B cell (primary cell): ENCODE data around the gene DPP4. TPM values are rescaled to one million over a fixed set of nuclear protein-coding genes. Genes with fewer than 3 reads are reported as not detected.

ENCODE experiments used
- ATAC-seq: fragments of 200-7000 bp; cut with Tn5 transposase; one replicate; pipeline ENCODE4 v1.10.0; 2021; ENCODE audit warnings: low read depth, mild to moderate bottlenecking, moderate number of reproducible peaks, moderate library complexity
- CTCF ChIA-PET: fragments of 350-600 bp; sonication (Branson Sonifier 250); formaldehyde crosslinking; loops from one replicate; lab custom pipeline; 2021; ENCODE audit warnings: antibody characterized with exemption, inconsistent platforms; lab: Charles Lee
- POLR2A ChIA-PET: fragments of 350-600 bp; sonication (Branson Sonifier 250); formaldehyde crosslinking; loops from one replicate; lab custom pipeline; 2021; ENCODE audit warnings: antibody characterized with exemption; lab: Charles Lee
- DNase-seq: peaks from one replicate; pipeline ENCODE4 v3.0.0; 2013
- H2AFZ ChIP-seq: 2 replicates; pipeline ENCODE4 v1.6.1; 2012; ENCODE audit warnings: mild to moderate bottlenecking, low read depth, low read length; ENCODE audit not compliant: insufficient read depth, poor library complexity, severe bottlenecking
- H3K27ac ChIP-seq, 2 donors: 1 replicate in 1 of 2; 2 replicates in 1 of 2; pipeline ENCODE4 v1.5.1; 2012 to 2013; ENCODE audit warnings: low read length in 2 of 2, mild to moderate bottlenecking in 2 of 2, moderate library complexity in 1 of 2
- H3K27me3 ChIP-seq, 4 experiments: fragments of 200-600 bp in 1 of 4; sonication (generic) in 1 of 4; replicated peaks in 1 of 4; 1 replicate in 2 of 4; 2 replicates in 2 of 4; pipeline versions ENCODE4 v1.6.1 to v1.7.0; 2013 to 2016; ENCODE audit warnings: low read length in 3 of 4, mild to moderate bottlenecking in 2 of 4, mixed read lengths in 1 of 4, moderate library complexity in 1 of 4; ENCODE audit not compliant: insufficient read depth in 4 of 4, control insufficient read depth in 3 of 4; ENCODE audit errors: control extremely low read depth in 1 of 4
- H3K36me3 ChIP-seq, 2 experiments: replicated peaks in 1 of 2; 1 replicate in 1 of 2; 2 replicates in 1 of 2; pipeline versions ENCODE4 v1.6.1 to v1.7.1; 2013; ENCODE audit warnings: low read length in 1 of 2; ENCODE audit not compliant: insufficient read depth in 2 of 2, control insufficient read depth in 1 of 2; ENCODE audit errors: control extremely low read depth in 1 of 2, extremely low read depth in 1 of 2
- H3K4me1 ChIP-seq, 2 donors: fragments of 200-600 bp in 1 of 2; sonication (generic) in 1 of 2; 1 replicate in 1 of 2; 2 replicates in 1 of 2; pipeline versions ENCODE4 v1.5.1 to v1.6.1; 2013 to 2017; ENCODE audit warnings: low read length in 2 of 2; ENCODE audit not compliant: control insufficient read depth in 2 of 2, insufficient read depth in 2 of 2
- H3K4me2 ChIP-seq: replicated peaks from 2 replicates; pipeline ENCODE3; 2012; ENCODE audit warnings: mild to moderate bottlenecking, low read depth, low read length; ENCODE audit not compliant: poor library complexity, severe bottlenecking
- H3K4me3 ChIP-seq, 5 experiments: fragments of 200-600 bp in 1 of 5; sonication (generic) in 1 of 5; 1 replicate in 3 of 5; 2 replicates in 2 of 5; pipeline versions ENCODE4 v1.5.1 to v1.7.0; 2011 to 2016; ENCODE audit warnings: low read length in 4 of 5, mild to moderate bottlenecking in 4 of 5, low read depth in 2 of 5, control low read depth in 1 of 5, moderate library complexity in 1 of 5; ENCODE audit not compliant: insufficient read depth in 1 of 5; ENCODE audit errors: control extremely low read depth in 1 of 5, extremely low read depth in 1 of 5
- H3K79me2 ChIP-seq: fragments of 200-600 bp; sonication (generic); one replicate; pipeline ENCODE4 v1.6.0; 2016; ENCODE audit warnings: low read length; ENCODE audit not compliant: control insufficient read depth, insufficient read depth
- H3K9ac ChIP-seq: fragments of 200-600 bp; sonication (generic); 2 replicates; pipeline ENCODE4 v1.6.1; 2017; ENCODE audit warnings: mild to moderate bottlenecking, low read length, moderate library complexity
- H3K9me3 ChIP-seq, 3 donors: one replicate each; pipeline versions ENCODE4 v1.6.1 to v1.7.1; 2013; ENCODE audit warnings: low read length in 2 of 3; ENCODE audit not compliant: control insufficient read depth in 2 of 3, insufficient read depth in 1 of 3; ENCODE audit errors: control extremely low read depth in 1 of 3
- H4K20me1 ChIP-seq: 2 replicates; pipeline ENCODE4 v1.6.0; 2012; ENCODE audit warnings: mild to moderate bottlenecking, low read length; ENCODE audit not compliant: insufficient read depth, control insufficient read depth, poor library complexity, severe bottlenecking
- H3K27ac Mint-ChIP-seq: one replicate; pipeline ENCODE4 v1.8.0; 2021; ENCODE audit warnings: mixed read lengths
- H3K27me3 Mint-ChIP-seq: one replicate; pipeline ENCODE4 v1.8.0; 2021; ENCODE audit warnings: mixed read lengths
- H3K4me1 Mint-ChIP-seq: one replicate; pipeline ENCODE4 v1.8.0; 2021; ENCODE audit warnings: mixed read lengths
- H3K4me3 Mint-ChIP-seq: one replicate; pipeline ENCODE4 v1.8.0; 2021; ENCODE audit warnings: mixed read lengths
- H3K9me3 Mint-ChIP-seq: one replicate; pipeline ENCODE4 v1.8.0; 2022; ENCODE audit warnings: mixed read lengths; ENCODE audit not compliant: insufficient read depth
- CTCF ChIP-seq: fragments of 200-600 bp; IDR thresholded peaks from one replicate; pipeline ENCODE4 v1.8.0; 2022; ENCODE audit warnings: antibody characterized with exemption, mild to moderate bottlenecking
- EZH2 ChIP-seq: IDR thresholded peaks from 2 replicates; pipeline ENCODE4 v1.6.1; 2012; ENCODE audit warnings: borderline replicate concordance, low read depth, mild to moderate bottlenecking, moderate library complexity, low read length; ENCODE audit not compliant: insufficient read depth, poor library complexity, severe bottlenecking
- WGBS: methylation state at CpG from one replicate; pipeline ENCODE4 v1.1.5; 2013; ENCODE audit warnings: missing lambda C conversion rate; ENCODE audit not compliant: insufficient coverage; 5-methylcytosine and 5-hydroxymethylcytosine counted together
- intact Hi-C: fragments of 100-400 bp; cut with micrococcal nuclease; formaldehyde crosslinking; loops from one replicate; pipeline ENCODE4 v1.10.0; 2022
- polyA plus RNA-seq: library from polyadenylated mRNA; depleted of rRNA; stranded (reverse); fragments of >200 nt; gene quantifications from 2 replicates; pipeline ENCODE4 v1.2.3, GENCODE V29; 2012
- total RNA-seq, 2 donors: library from RNA; stranded (reverse); fragments of 120-200 nt in 1 of 2; gene quantifications; 1 replicate in 1 of 2; 2 replicates in 1 of 2; pipeline versions ENCODE4 v1.2.3 to v1.2.4, GENCODE V29; 2013 to 2022

Gene DPP4
- total and polyA plus RNA-seq, 2 donors (not counting 1 experiment from before 2014, with no cell fraction given), result 0.18 to 1.2 TPM

- H3K9ac ChIP-seq, result no peak overlapping the region
- no peak for TF ChIP-seq CTCF
- no peak for TF ChIP-seq EZH2
- H4K20me1 ChIP-seq, result no peaks in the 10 kb centered on the region
- no peaks in the 10 kb centered on the region for H3K79me2 ChIP-seq
- DNase-seq (no peak), ATAC-seq (no peak)
- H3K27me3 ChIP-seq, result no peaks in the 10 kb centered on the region
- CTCF ChIA-PET, result no interaction called here
- no peaks in the 10 kb centered on the region for H3K36me3 ChIP-seq
- Mint-ChIP-seq H3K4me1 (no peaks in the 10 kb centered on the region), H3K4me3 (no peak overlapping the region), H3K9me3 (no peaks in the 10 kb centered on the region), H3K27me3 (peaks cover 13% of the 10 kb centered on the region), H3K27ac (no peak overlapping the region)
- no peak overlapping the region for H3K4me2 ChIP-seq
- POLR2A ChIA-PET, result no interaction called here
- H3K27ac ChIP-seq, result no peak overlapping the region
- 86% methylated on average over 3 of the region's 5 CpGs for WGBS
- H3K4me3 ChIP-seq, result no peak overlapping the region
- no peaks in the 10 kb centered on the region for H3K4me1 ChIP-seq
- intact Hi-C loops, result no loop called here
- H2AFZ ChIP-seq, result no peak overlapping the region
- no peaks in the 10 kb centered on the region for H3K9me3 ChIP-seq
These were observed 38.2 kb upstream of the DPP4 start for GRCh38 chr2:162111958-162112850.

- no CpG with 5 or more reads among the region's 4 CpGs for WGBS
- no peaks in the 10 kb centered on the region for H3K4me1 Mint-ChIP-seq
- no peaks in the 10 kb centered on the region for H3K9me3 ChIP-seq
- no peaks in the 10 kb centered on the region for H3K4me1 ChIP-seq
- no peaks in the 10 kb centered on the region for H4K20me1 ChIP-seq
- no peak overlapping the region for H3K27ac ChIP-seq
- ChIA-PET CTCF (no interaction called here), POLR2A (no interaction called here)
- H3K9me3 Mint-ChIP-seq, result no peaks in the 10 kb centered on the region
- H3K79me2 ChIP-seq, result no peaks in the 10 kb centered on the region
- H3K27me3 ChIP-seq, result no peaks in the 10 kb centered on the region
- no peak overlapping the region for H3K4me2 ChIP-seq
- peaks cover 8% of the 10 kb centered on the region for H3K27me3 Mint-ChIP-seq
- H2AFZ ChIP-seq, result no peak overlapping the region
- no peak for DNase-seq
- no peak overlapping the region for H3K9ac ChIP-seq
- ATAC-seq, result no peak
- H3K4me3 ChIP-seq, result no peak overlapping the region
- H3K36me3 ChIP-seq, result no peaks in the 10 kb centered on the region
- H3K27ac Mint-ChIP-seq, result no peak overlapping the region
- TF ChIP-seq EZH2 (no peak), CTCF (no peak)
- H3K4me3 Mint-ChIP-seq, result no peak overlapping the region
- intact Hi-C loops, result no loop called here
These were observed 33.4 kb upstream of the DPP4 start for GRCh38 chr2:162107361-162107901.
